IMR-90 (cell line): ENCODE measurements around the gene ILF3. TPM values are rescaled to one million over a fixed set of nuclear protein-coding genes. Genes with fewer than 3 reads are reported as not detected.

Source experiments
- ATAC-seq: fragments of 200-7000 bp; cut with Tn5 transposase; 2 replicates; pipeline ENCODE4 v1.9.1; 2020; ENCODE audit warnings: low read depth, mild to moderate bottlenecking, moderate library complexity
- BruUV-seq: library from RNA; stranded (reverse); fragments of 400-500 nt; replicated peaks from 2 replicates; lab custom pipeline; 2021; lab: Mats Ljungman, UMichigan
- CTCF ChIA-PET: fragments of 300-600 bp; formaldehyde crosslinking; extraction: SDS; loops from one replicate; lab custom pipeline; 2021; ENCODE audit warnings: antibody characterized with exemption; lab: Yijun Ruan, JAX
- POLR2A ChIA-PET: fragments of 300-600 bp; sonication (Branson Sonifier 250); formaldehyde crosslinking; loops from one replicate; lab custom pipeline; 2022; ENCODE audit warnings: antibody characterized with exemption; ENCODE audit not compliant: unreplicated experiment; lab: Charles Lee
- DNase-seq: peaks from one replicate; pipeline ENCODE4 v3.0.0; 2013
- H2AFZ ChIP-seq: replicated peaks from 2 replicates; pipeline ENCODE3; 2013; ENCODE audit warnings: low read length, mild to moderate bottlenecking; ENCODE audit not compliant: poor library complexity
- H2AK5ac ChIP-seq: 2 replicates; pipeline ENCODE4 v1.6.1; 2013; ENCODE audit warnings: low read depth, low read length, inconsistent platforms
- H2AK9ac ChIP-seq: replicated peaks from 2 replicates; pipeline ENCODE3; 2013; ENCODE audit warnings: mild to moderate bottlenecking, low read depth, low read length, moderate library complexity; ENCODE audit not compliant: poor library complexity
- H2BK120ac ChIP-seq: 2 replicates; pipeline ENCODE4 v1.6.1; 2013; ENCODE audit warnings: low read depth, low read length, inconsistent platforms
- H2BK15ac ChIP-seq: 3 replicates; pipeline ENCODE4 v1.6.1; 2013; ENCODE audit warnings: low read depth, low read length, inconsistent platforms
- H2BK20ac ChIP-seq: 2 replicates; pipeline ENCODE4 v1.6.1; 2013; ENCODE audit warnings: low read depth, mild to moderate bottlenecking, inconsistent platforms, low read length, moderate library complexity
- H2BK5ac ChIP-seq: 2 replicates; pipeline ENCODE4 v1.6.1; 2013; ENCODE audit warnings: mild to moderate bottlenecking, low read depth, low read length, inconsistent platforms; ENCODE audit not compliant: poor library complexity, severe bottlenecking
- H3K14ac ChIP-seq: replicated peaks from 2 replicates; pipeline ENCODE4 v1.6.1; 2013; ENCODE audit warnings: low read depth, low read length, inconsistent platforms
- H3K18ac ChIP-seq: 2 replicates; pipeline ENCODE4 v1.6.1; 2013; ENCODE audit warnings: low read depth, low read length, control low read depth
- H3K23ac ChIP-seq: 2 replicates; pipeline ENCODE4 v1.6.1; 2013; ENCODE audit warnings: low read depth, low read length, inconsistent platforms
- H3K27ac ChIP-seq: 2 replicates; pipeline ENCODE4 v1.5.1; 2013; ENCODE audit warnings: mild to moderate bottlenecking, control low read depth, low read length; ENCODE audit not compliant: insufficient read depth
- H3K27me3 ChIP-seq: 2 replicates; pipeline ENCODE4 v1.6.1; 2013; ENCODE audit warnings: low read length; ENCODE audit not compliant: control insufficient read depth, insufficient read depth
- H3K36me3 ChIP-seq: 2 replicates; pipeline ENCODE4 v1.6.1; 2013; ENCODE audit warnings: low read length, mixed read lengths; ENCODE audit not compliant: control insufficient read depth, insufficient read depth
- H3K4ac ChIP-seq: 2 replicates; pipeline ENCODE4 v1.6.1; 2013; ENCODE audit warnings: low read depth, low read length, inconsistent platforms
- H3K4me1 ChIP-seq: 2 replicates; pipeline ENCODE4 v1.6.1; 2013; ENCODE audit warnings: low read length, mixed read lengths; ENCODE audit not compliant: control insufficient read depth, insufficient read depth
- H3K4me2 ChIP-seq: 2 replicates; pipeline ENCODE4 v1.6.1; 2013; ENCODE audit warnings: low read depth, mild to moderate bottlenecking, control low read depth, low read length, moderate library complexity
- H3K4me3 ChIP-seq: 2 replicates; pipeline ENCODE4 v1.5.1; 2013; ENCODE audit warnings: low read depth, mild to moderate bottlenecking, control low read depth, low read length, moderate library complexity; ENCODE audit not compliant: insufficient read depth
- H3K56ac ChIP-seq: 2 replicates; pipeline ENCODE4 v1.6.1; 2013; ENCODE audit warnings: low read length, inconsistent platforms; ENCODE audit not compliant: insufficient read depth; ENCODE audit errors: extremely low read depth
- H3K79me1 ChIP-seq, 2 experiments: 2 replicates each; pipeline ENCODE4 v1.6.1; 2013; ENCODE audit warnings: low read length in 2 of 2, inconsistent platforms in 1 of 2, low read depth in 1 of 2
- H3K9ac ChIP-seq: 2 replicates; pipeline ENCODE4 v1.6.1; 2013; ENCODE audit warnings: low read depth, low read length, control low read depth
- H3K9me1 ChIP-seq: 2 replicates; pipeline ENCODE4 v1.6.1; 2013; ENCODE audit warnings: low read length, inconsistent platforms; ENCODE audit not compliant: insufficient read depth
- H3K9me3 ChIP-seq: 2 replicates; pipeline ENCODE4 v1.6.1; 2013; ENCODE audit warnings: low read length; ENCODE audit not compliant: control insufficient read depth, insufficient read depth
- H4K20me1 ChIP-seq: 2 replicates; pipeline ENCODE4 v1.6.1; 2013; ENCODE audit warnings: low read length, inconsistent platforms; ENCODE audit not compliant: insufficient read depth
- H4K5ac ChIP-seq: 2 replicates; pipeline ENCODE4 v1.6.1; 2013; ENCODE audit warnings: mild to moderate bottlenecking, low read depth, low read length, control low read depth
- H4K8ac ChIP-seq, 2 experiments: 2 replicates each; pipeline ENCODE4 v1.6.1; 2013; ENCODE audit warnings: low read depth in 2 of 2, low read length in 2 of 2, control low read depth in 1 of 2, inconsistent platforms in 1 of 2
- H4K91ac ChIP-seq: 2 replicates; pipeline ENCODE4 v1.6.1; 2013; ENCODE audit warnings: low read depth, low read length, inconsistent platforms; ENCODE audit not compliant: insufficient read depth
- CEBPB ChIP-seq: IDR thresholded peaks from 2 replicates; pipeline ENCODE4 v1.6.1; 2012; ENCODE audit warnings: low read depth, low read length, improper control_type of control experiment
- NFE2L2 ChIP-seq: fragments of 150-350 bp; IDR thresholded peaks from 2 replicates; pipeline ENCODE4 v1.6.1; 2016; ENCODE audit warnings: low read depth, mild to moderate bottlenecking, low read length
- RFX5 ChIP-seq: IDR thresholded peaks from 2 replicates; pipeline ENCODE4 v1.8.0; 2012; ENCODE audit warnings: low read depth, mild to moderate bottlenecking, low read length, moderate library complexity
- WGBS, 2 experiments: methylation state at CpG; one replicate each; pipeline versions ENCODE4 v1.1.5 to v1.1.7; 2013; ENCODE audit warnings: missing lambda C conversion rate in 2 of 2; ENCODE audit not compliant: insufficient read length in 1 of 2; ENCODE audit errors: extremely low coverage in 2 of 2; 5-methylcytosine and 5-hydroxymethylcytosine counted together
- dilution Hi-C: fragments of 300-500 bp; cut with HindIII; formaldehyde crosslinking; loops from one replicate; pipeline ENCODE4 v1.14.3; 2018; ENCODE audit warnings: low sequenced_read_pairs; ENCODE audit not compliant: unreplicated experiment
- in situ Hi-C: fragments of 300-500 bp; cut with MboI; formaldehyde crosslinking; loops from 3 replicates; pipeline ENCODE4 v1.14.3; 2019; ENCODE audit warnings: low sequenced_read_pairs, inconsistent platforms, mixed read lengths
- intact Hi-C: fragments of 100-400 bp; cut with micrococcal nuclease; formaldehyde crosslinking; loops from 2 replicates; pipeline ENCODE4 v1.10.0; 2022
- polyA plus RNA-seq, 3 experiments: library from polyadenylated mRNA; depleted of rRNA; stranded (reverse); fragments of >200 nt; gene quantifications; 2 replicates each; pipeline ENCODE4 v1.2.3, GENCODE V29; 2012; ENCODE audit warnings: low replicate concordance in 1 of 3
- total RNA-seq: library from RNA; depleted of rRNA; stranded (reverse); fragments of >200 nt; gene quantifications from 2 replicates; pipeline ENCODE4 v1.2.3, GENCODE V29; 2012

ILF3 gene
- total and polyA plus RNA-seq, 2 of the 4 experiments (the other 2 are of a cell fraction) = 120 to 166 TPM

- no peak overlapping the region for H3K56ac ChIP-seq
- H2AK5ac ChIP-seq = no peak overlapping the region
- H3K4me3 ChIP-seq = no peak overlapping the region
- peaks cover 94% of the 10 kb centered on the region for H4K20me1 ChIP-seq
- BruUV-seq = no TSS peak
- H3K18ac ChIP-seq = no peak overlapping the region
- no peak overlapping the region for H2BK5ac ChIP-seq
- H2BK15ac ChIP-seq = no peak overlapping the region
- in situ Hi-C loops = no loop called here
- peaks cover 14% of the 10 kb centered on the region for H3K9me1 ChIP-seq
- intact Hi-C loops = no loop called here
- no peak overlapping the region; the same call in 1 of the 2 replicates for H3K23ac ChIP-seq
- H2AK9ac ChIP-seq = no peak overlapping the region
- H4K91ac ChIP-seq = no peak overlapping the region
- H2BK20ac ChIP-seq = no peak overlapping the region
- no peak for DNase-seq
- no peak overlapping the region for H3K27ac ChIP-seq
- CTCF ChIA-PET = no interaction called here
- peaks cover 4% of the 10 kb centered on the region; the same call in 1 of the 2 replicates for H3K36me3 ChIP-seq
- dilution Hi-C loops = no loop called here
- TF ChIP-seq NFE2L2 (no peak), RFX5 (no peak), CEBPB (no peak)
- H3K9ac ChIP-seq = no peak overlapping the region
- no peaks in the 10 kb centered on the region for H3K9me3 ChIP-seq
- no peak overlapping the region for H4K8ac ChIP-seq
- no peak overlapping the region for H3K4me2 ChIP-seq
- no peak overlapping the region for H2AFZ ChIP-seq
- no peak overlapping the region for H4K5ac ChIP-seq
- no peak overlapping the region for H2BK120ac ChIP-seq
- no peak for ATAC-seq
- H3K14ac ChIP-seq = no peak overlapping the region
- H3K4ac ChIP-seq = no peak overlapping the region
- POLR2A ChIA-PET = no interaction called here
- H3K4me1 ChIP-seq = no peaks in the 10 kb centered on the region
- H3K27me3 ChIP-seq = no peaks in the 10 kb centered on the region
- peaks cover 25 to 84% of the 10 kb centered on the region in 2 experiments for H3K79me1 ChIP-seq
- 93% methylated on average over 3 of the region's 10 CpGs; no CpG with 5 or more reads in 1 of the 2 experiments for WGBS, 2 experiments
Measured at GRCh38 chr19:10726268-10726667, 72.1 kb downstream of the ILF3 start.
